ENCODE data around the gene PREX1. TPM values are rescaled to one million over a fixed set of nuclear protein-coding genes. Genes with fewer than 3 reads are reported as not detected.

PREX1 gene
- total and polyA plus RNA-seq, 2 of the 4 experiments (the other 2 are of a cell fraction), result 0.67 to 0.72 TPM

GRCh38 chr20:48613926-48614325, 213.9 kb downstream of the PREX1 start:
- Histone ChIP-seq H3K4me2 (ENCODE audit: low read depth, low read length) (no peak overlapping the region), H2AK5ac (ENCODE audit: low read depth, low read length) (no peak overlapping the region), H3K9me3 (ENCODE audit: control insufficient read depth, insufficient read depth, low read length) (no peaks in the 10 kb centered on the region), H2AFZ (replicated peaks; ENCODE audit: low read length, poor library complexity) (no peak overlapping the region), H4K91ac (ENCODE audit: insufficient read depth, low read depth, low read length) (no peak overlapping the region), H3K23ac (ENCODE audit: low read depth, low read length) (no peak overlapping the region), H4K20me1 (ENCODE audit: insufficient read depth, low read length) (no peaks in the 10 kb centered on the region), H2AK9ac (replicated peaks; ENCODE audit: low read depth, low read length, poor library complexity) (no peak overlapping the region), H3K18ac (ENCODE audit: low read depth, low read length) (no peak overlapping the region), H2BK15ac (ENCODE audit: low read depth, low read length) (no peak overlapping the region), H2BK20ac (ENCODE audit: low read depth, low read length) (no peak overlapping the region), H3K14ac (replicated peaks; ENCODE audit: low read depth, low read length) (no peak overlapping the region), H4K5ac (ENCODE audit: low read depth, low read length) (no peak overlapping the region), H3K56ac (ENCODE audit: extremely low read depth, insufficient read depth, low read length) (no peak overlapping the region), H3K4ac (ENCODE audit: low read depth, low read length) (no peak overlapping the region), H3K4me3 (ENCODE audit: insufficient read depth, low read depth, low read length) (no peak overlapping the region), H3K27ac (ENCODE audit: insufficient read depth, low read length) (no peak overlapping the region), H3K79me1 (ENCODE audit: low read depth in 1 of 2, low read length in 2 of 2) (no peaks in the 10 kb centered on the region), H3K36me3 (ENCODE audit: control insufficient read depth, insufficient read depth, low read length) (no peaks in the 10 kb centered on the region), H3K9ac (ENCODE audit: low read depth, low read length) (no peak overlapping the region), H2BK5ac (ENCODE audit: low read depth, low read length, poor library complexity, severe bottlenecking) (no peak overlapping the region), H3K4me1 (ENCODE audit: control insufficient read depth, insufficient read depth, low read length) (no peaks in the 10 kb centered on the region), H4K8ac (ENCODE audit: low read depth in 2 of 2, low read length in 2 of 2) (no peak overlapping the region), H3K9me1 (ENCODE audit: insufficient read depth, low read length) (no peaks in the 10 kb centered on the region), H2BK120ac (ENCODE audit: low read depth, low read length) (no peak overlapping the region), H3K27me3 (ENCODE audit: control insufficient read depth, insufficient read depth, low read length) (peaks cover 17% of the 10 kb centered on the region)
- intact Hi-C loops (cut with micrococcal nuclease) (no loop called here), in situ Hi-C loops (cut with MboI; ENCODE audit: low sequenced_read_pairs) (no loop called here), dilution Hi-C loops (cut with HindIII; ENCODE audit: low sequenced_read_pairs, unreplicated experiment) (no loop called here)
- no peak for ATAC-seq (ENCODE audit: low read depth)
- ChIA-PET CTCF (no interaction called here), POLR2A (ENCODE audit: unreplicated experiment) (no interaction called here)
- no peak for DNase-seq
- BruUV-seq (replicated peaks), result no TSS peak
- TF ChIP-seq BHLHE40 (IDR thresholded peaks at IDR 0.05; ENCODE audit: low read depth, low read length), result no peak
- TF ChIP-seq USF2 (IDR thresholded peaks at IDR 0.05; ENCODE audit: low read depth, low read length), result no peak
- TF ChIP-seq NFE2L2 (IDR thresholded peaks at IDR 0.05; ENCODE audit: low read depth, low read length), result no peak
- no peak for TF ChIP-seq MAZ (IDR thresholded peaks at IDR 0.05; ENCODE audit: borderline replicate concordance, low read depth, low read length)
- no peak for TF ChIP-seq CTCF (conservative IDR thresholded peaks at IDR 0.05; ENCODE audit: low read depth, low read length)
- no peak for TF ChIP-seq CEBPB (IDR thresholded peaks at IDR 0.05; ENCODE audit: low read depth, low read length)
- TF ChIP-seq POLR2A (IDR thresholded peaks at IDR 0.05; ENCODE audit: low read depth, low read length), result no peak
- no peak for TF ChIP-seq FOS (IDR thresholded peaks at IDR 0.05; ENCODE audit: low read depth, low read length)
- TF ChIP-seq SMC3 (IDR thresholded peaks at IDR 0.05; ENCODE audit: low read depth, low read length), result no peak
- TF ChIP-seq MXI1 (IDR thresholded peaks at IDR 0.05; ENCODE audit: borderline replicate concordance, low read depth, low read length), result no peak
- TF ChIP-seq RAD21 (IDR thresholded peaks at IDR 0.05; ENCODE audit: low read length), result no peak
- no peak for TF ChIP-seq MAFK (IDR thresholded peaks at IDR 0.05; ENCODE audit: low read depth, low read length)
- whole genome bisulfite sequencing, 2 experiments (ENCODE audit: extremely low coverage in 2 of 2, insufficient read length in 1 of 2), result 0% methylated on average over 1 of the region's 4 CpGs; no CpG with 5 or more reads in 1 of the 2 experiments
